Fibroblast of the aortic adventitia (primary cell): ENCODE measurements around the gene XPO6. TPM values are rescaled to one million over a fixed set of nuclear protein-coding genes. Genes with fewer than 3 reads are reported as not detected.

Experiments
- DNase-seq: peaks from one replicate; pipeline ENCODE4 v3.0.0-alpha.2; 2010; ENCODE audit warnings: low read depth
- H3K4me3 ChIP-seq: 2 replicates; pipeline ENCODE4 v1.5.1; 2011; ENCODE audit warnings: low read depth, mild to moderate bottlenecking, control low read depth, low read length, moderate library complexity
- CTCF ChIP-seq: IDR thresholded peaks from 2 replicates; pipeline ENCODE4 v1.5.1; 2011; ENCODE audit warnings: mild to moderate bottlenecking, low read length, control low read depth, inconsistent platforms; ENCODE audit not compliant: insufficient read depth
- total RNA-seq: library from RNA; depleted of rRNA; stranded (reverse); fragments of >200 nt; gene quantifications from 2 replicates; pipeline ENCODE4 v1.2.3, GENCODE V29; 2012; ENCODE audit warnings: low replicate concordance

Gene XPO6
- total RNA-seq, 1 donor = 112 TPM

- no peak for TF ChIP-seq CTCF
- DNase-seq = no peak
- no peak overlapping the region for H3K4me3 ChIP-seq
These were observed 27.1 kb downstream of the XPO6 start for GRCh38 chr16:28184625-28185024.

- TF ChIP-seq CTCF = no peak
- no peak overlapping the region for H3K4me3 ChIP-seq
- DNase-seq = no peak
These were observed 27.8 kb downstream of the XPO6 start for GRCh38 chr16:28183930-28184329.

- DNase-seq = no peak
- no peak for TF ChIP-seq CTCF
- no peak overlapping the region for H3K4me3 ChIP-seq
These were observed 28.3 kb downstream of the XPO6 start for GRCh38 chr16:28183484-28183883.

GRCh38 chr16:28182801-28183200, 29.0 kb downstream of the XPO6 start:
- DNase-seq = no peak
- TF ChIP-seq CTCF = no peak

GRCh38 chr16:28182183-28182582, 29.6 kb downstream of the XPO6 start:
- no peak overlapping the region for H3K4me3 ChIP-seq
- no peak for DNase-seq
- no peak for TF ChIP-seq CTCF

More at GRCh38 chr16:28182801-28183200, 29.0 kb downstream of the XPO6 start:
- no peak overlapping the region for H3K4me3 ChIP-seq

GRCh38 chr16:28181515-28181914, 30.2 kb downstream of the XPO6 start:
- TF ChIP-seq CTCF = no peak
- DNase-seq = peak; percentile 96

GRCh38 chr16:28180655-28181460, 30.9 kb downstream of the XPO6 start:
- no peak overlapping the region for H3K4me3 ChIP-seq
- TF ChIP-seq CTCF = no peak
- DNase-seq = peak; percentile 69

More at GRCh38 chr16:28181515-28181914, 30.2 kb downstream of the XPO6 start:
- no peak overlapping the region for H3K4me3 ChIP-seq
